MM.1S (cell line): Measurements from ENCODE around the gene PGAM2.
"Not testable (repeated sequence)": the region's sequence is repeated elsewhere in the genome, so short reads cannot be mapped to it uniquely, and the experiment has no call there.

Experiments
- DNase-seq: peaks from one replicate; pipeline ENCODE4 v3.0.0-alpha.2; 2015
- H2AFZ ChIP-seq: fragments of 300-600 bp; sonication (generic); 2 replicates; pipeline ENCODE4 v1.6.0; 2016; ENCODE audit warnings: antibody characterized with exemption, low read length
- H3F3A ChIP-seq: fragments of 300-600 bp; sonication (generic); 2 replicates; pipeline ENCODE4 v1.6.1; 2016; ENCODE audit warnings: mild to moderate bottlenecking, antibody characterized with exemption, low read length, moderate library complexity, mixed read lengths; ENCODE audit not compliant: insufficient read depth
- H3K27ac ChIP-seq: fragments of 300-600 bp; sonication (generic); 2 replicates; pipeline ENCODE4 v1.5.1; 2016; ENCODE audit warnings: mild to moderate bottlenecking, low read length
- H3K27me3 ChIP-seq: fragments of 300-600 bp; sonication (generic); replicated peaks from 2 replicates; pipeline ENCODE4 v1.6.0; 2016; ENCODE audit warnings: low read length; ENCODE audit not compliant: insufficient read depth
- H3K36me3 ChIP-seq: fragments of 300-600 bp; sonication (generic); replicated peaks from 2 replicates; pipeline ENCODE4 v1.6.1; 2016; ENCODE audit warnings: mild to moderate bottlenecking, low read length, mixed read lengths; ENCODE audit not compliant: insufficient read depth
- H3K4me1 ChIP-seq: fragments of 300-600 bp; sonication (generic); 2 replicates; pipeline ENCODE4 v1.6.1; 2016; ENCODE audit warnings: low read length, mixed read lengths
- H3K4me2 ChIP-seq: fragments of 300-600 bp; sonication (generic); 2 replicates; pipeline ENCODE4 v1.6.0; 2016; ENCODE audit warnings: low read depth, low read length
- H3K4me3 ChIP-seq: fragments of 300-600 bp; sonication (generic); 2 replicates; pipeline ENCODE4 v1.5.1; 2016; ENCODE audit warnings: low read length, mixed read lengths
- H3K79me2 ChIP-seq: fragments of 300-600 bp; sonication (generic); 2 replicates; pipeline ENCODE4 v1.6.1; 2016; ENCODE audit warnings: mixed run types, low read length, mixed read lengths
- H3K9ac ChIP-seq: fragments of 300-600 bp; sonication (generic); 2 replicates; pipeline ENCODE4 v1.6.1; 2016; ENCODE audit warnings: low read length, mixed read lengths
- H3K9me2 ChIP-seq: fragments of 300-600 bp; sonication (generic); replicated peaks from 2 replicates; pipeline ENCODE4 v1.6.1; 2016; ENCODE audit warnings: mild to moderate bottlenecking, low read length, mixed read lengths; ENCODE audit not compliant: insufficient read depth
- H3K9me3 ChIP-seq: fragments of 300-600 bp; sonication (generic); replicated peaks from 2 replicates; pipeline ENCODE4 v1.6.1; 2016; ENCODE audit warnings: mild to moderate bottlenecking, low read length, mixed read lengths; ENCODE audit not compliant: insufficient read depth
- H4K20me1 ChIP-seq: fragments of 300-600 bp; sonication (generic); 2 replicates; pipeline ENCODE4 v1.6.1; 2016; ENCODE audit warnings: mild to moderate bottlenecking, low read length, moderate library complexity, mixed read lengths; ENCODE audit not compliant: insufficient read depth
- TF ChIP-seq, protein P1 (sequence below): fragments of 300-600 bp; sonication (generic); IDR thresholded peaks from 2 replicates; pipeline ENCODE4 v1.5.1; 2016; ENCODE audit warnings: antibody characterized with exemption, low read length, mixed read lengths

Gene PGAM2

DNA sequence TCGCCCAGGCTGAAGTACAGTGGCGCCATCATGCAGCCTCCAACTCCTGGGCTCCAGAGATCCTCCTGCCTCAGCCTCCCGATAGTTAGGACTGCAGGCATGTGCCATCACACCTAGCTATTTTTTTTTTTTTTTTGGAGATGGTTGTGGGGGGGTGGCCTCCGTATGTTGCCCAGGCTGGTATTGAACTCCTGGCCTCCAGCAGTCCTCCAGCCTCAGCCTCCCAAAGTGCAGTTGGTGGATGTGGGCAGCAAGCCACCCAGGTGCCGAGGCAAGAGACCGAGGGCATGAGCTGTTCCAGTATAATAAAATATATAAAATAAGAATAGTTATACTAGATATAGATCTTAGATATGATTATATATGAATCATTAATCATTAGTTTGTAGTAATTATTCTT lies 45.5 kb downstream of the PGAM2 start:
- not testable (repeated sequence) for H3K36me3 ChIP-seq, H3K27ac ChIP-seq, H3K4me1 ChIP-seq, H3K9ac ChIP-seq, H4K20me1 ChIP-seq, H3K4me3 ChIP-seq, H3F3A ChIP-seq, H3K4me2 ChIP-seq, H3K79me2 ChIP-seq, H2AFZ ChIP-seq, DNase-seq, H3K27me3 ChIP-seq, H3K9me3 ChIP-seq, H3K9me2 ChIP-seq

DNA sequence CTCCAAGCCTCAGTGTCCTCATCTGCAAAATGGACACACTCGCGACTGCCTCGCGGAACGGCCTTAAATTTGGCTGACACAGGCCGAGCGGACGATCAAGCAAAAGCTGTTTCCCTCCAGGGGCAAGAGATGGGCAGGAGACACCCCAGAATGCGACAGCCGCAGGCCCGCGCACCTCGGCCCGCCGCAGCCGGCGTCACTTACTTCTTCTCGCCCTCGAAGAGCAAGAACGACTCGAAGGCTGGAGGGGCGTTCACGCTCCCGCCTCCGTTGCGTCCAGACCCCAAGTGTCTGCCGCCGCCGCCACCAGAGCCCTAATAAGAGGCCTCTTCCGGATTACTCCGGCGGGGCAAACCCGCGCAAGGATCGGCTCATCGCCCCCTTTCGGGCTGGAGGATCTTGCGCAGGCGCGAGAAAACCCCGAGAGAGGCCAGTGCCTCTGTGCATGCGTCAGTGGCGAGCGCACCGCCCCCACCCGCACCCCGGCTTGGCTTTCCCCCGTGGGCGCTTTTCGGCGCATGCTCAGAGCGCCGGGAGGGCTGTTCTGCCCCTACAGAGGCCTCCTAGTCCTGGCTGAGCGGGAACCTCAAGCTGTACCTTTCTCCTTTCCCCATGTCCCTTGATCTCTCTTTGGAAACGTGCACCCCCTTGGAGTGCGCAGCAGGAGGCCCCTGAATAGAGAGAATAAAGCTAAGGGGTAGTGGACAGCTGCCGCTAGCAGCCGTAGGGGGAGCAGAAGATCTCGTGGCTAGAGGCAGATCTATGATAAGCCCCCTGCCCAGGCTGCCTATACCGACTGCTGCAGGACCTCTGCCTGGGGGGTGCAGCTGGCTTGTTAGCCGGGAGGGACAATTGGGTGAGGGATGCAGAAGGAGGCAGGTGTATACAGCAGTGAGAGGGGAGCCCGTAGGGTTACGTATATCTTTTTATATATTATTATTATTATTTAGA lies 46.2 kb downstream of the PGAM2 start:
- Histone ChIP-seq H3K4me3 (peak overlapping the region; percentile 76), H3K4me2 (peak overlapping the region; percentile 47; the same call in 1 of the 2 replicates), H3K27ac (peak overlapping the region; percentile 32; the same call in 1 of the 2 replicates), H3K9ac (peak overlapping the region; percentile 81), H2AFZ (0 out of 2 replicates have a peak overlapping the region, but pooled peaks have one; percentile 63)
- H3K9me2 ChIP-seq, H3K4me1 ChIP-seq, H3K36me3 ChIP-seq, H3K27me3 ChIP-seq, H3K9me3 ChIP-seq, H4K20me1 ChIP-seq, H3F3A ChIP-seq, H3K79me2 ChIP-seq: not testable (repeated sequence)
- DNase-seq = peak; percentile 99
- TF ChIP-seq, protein P1, sequence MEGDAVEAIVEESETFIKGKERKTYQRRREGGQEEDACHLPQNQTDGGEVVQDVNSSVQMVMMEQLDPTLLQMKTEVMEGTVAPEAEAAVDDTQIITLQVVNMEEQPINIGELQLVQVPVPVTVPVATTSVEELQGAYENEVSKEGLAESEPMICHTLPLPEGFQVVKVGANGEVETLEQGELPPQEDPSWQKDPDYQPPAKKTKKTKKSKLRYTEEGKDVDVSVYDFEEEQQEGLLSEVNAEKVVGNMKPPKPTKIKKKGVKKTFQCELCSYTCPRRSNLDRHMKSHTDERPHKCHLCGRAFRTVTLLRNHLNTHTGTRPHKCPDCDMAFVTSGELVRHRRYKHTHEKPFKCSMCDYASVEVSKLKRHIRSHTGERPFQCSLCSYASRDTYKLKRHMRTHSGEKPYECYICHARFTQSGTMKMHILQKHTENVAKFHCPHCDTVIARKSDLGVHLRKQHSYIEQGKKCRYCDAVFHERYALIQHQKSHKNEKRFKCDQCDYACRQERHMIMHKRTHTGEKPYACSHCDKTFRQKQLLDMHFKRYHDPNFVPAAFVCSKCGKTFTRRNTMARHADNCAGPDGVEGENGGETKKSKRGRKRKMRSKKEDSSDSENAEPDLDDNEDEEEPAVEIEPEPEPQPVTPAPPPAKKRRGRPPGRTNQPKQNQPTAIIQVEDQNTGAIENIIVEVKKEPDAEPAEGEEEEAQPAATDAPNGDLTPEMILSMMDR = peak; percentile 60

DNA sequence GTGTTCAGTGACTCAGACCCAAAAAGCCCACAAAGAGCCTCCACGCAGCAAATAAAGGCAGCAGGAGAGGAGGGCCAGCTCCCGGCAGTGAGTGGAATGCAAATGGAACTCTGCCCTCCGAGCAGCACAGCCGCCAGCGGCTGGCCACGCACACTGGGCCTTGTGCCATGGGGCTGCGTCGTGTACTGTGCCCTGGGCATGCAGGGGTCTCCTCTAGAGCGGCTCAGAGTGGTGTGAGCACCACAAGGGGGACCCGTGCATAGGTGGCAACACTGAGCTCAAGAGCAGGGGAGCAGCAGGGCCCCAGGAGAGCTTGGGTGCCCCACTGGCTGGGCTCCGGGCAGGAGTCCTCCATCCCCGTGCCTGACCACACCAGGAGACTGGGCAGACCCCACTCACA lies 50.3 kb downstream of the PGAM2 start:
- H3K9me2 ChIP-seq, H3K79me2 ChIP-seq, H2AFZ ChIP-seq, H3K27ac ChIP-seq, H3K9me3 ChIP-seq, H3K27me3 ChIP-seq, H4K20me1 ChIP-seq, DNase-seq, H3K4me2 ChIP-seq, H3F3A ChIP-seq, H3K9ac ChIP-seq, H3K4me3 ChIP-seq, H3K36me3 ChIP-seq, H3K4me1 ChIP-seq: not testable (repeated sequence)
